NB4 (cell line): ENCODE data around the gene ZNF330.
"Not testable (repeated sequence)": the region's sequence is repeated elsewhere in the genome, so short reads cannot be mapped to it uniquely, and the experiment has no call there.

Experiments
- DNase-seq: peaks from one replicate; pipeline ENCODE4 v3.0.0; 2010; ENCODE audit warnings: low read depth
- H3K4me3 ChIP-seq: one replicate; pipeline ENCODE4 v1.5.1; 2011; ENCODE audit warnings: mild to moderate bottlenecking, low read depth, low read length, moderate library complexity
- CTCF ChIP-seq: IDR thresholded peaks from one replicate; pipeline ENCODE4 v1.5.1; 2012; ENCODE audit warnings: low read depth, low read length
- MYC ChIP-seq: IDR thresholded peaks from 2 replicates; pipeline ENCODE4 v1.6.1; 2011; ENCODE audit warnings: low read depth, low read length
- POLR2A ChIP-seq: IDR thresholded peaks from 2 replicates; pipeline ENCODE4 v1.6.1; 2011; ENCODE audit warnings: mild to moderate bottlenecking; ENCODE audit not compliant: insufficient read length; ENCODE audit errors: extremely low read depth
- TF ChIP-seq, protein P1 (sequence below): IDR thresholded peaks from 2 replicates; pipeline ENCODE4 v1.6.1; 2011; ENCODE audit warnings: low read depth, low read length

The ZNF330 gene

GRCh38 chr4:141220691-141221659 lies at the start of gene ZNF330:
Gene ZNF330, plus strand, starts transcription at chr4:141220895. Its CDS starts 1,477 bp downstream, at chr4:141222372.
- DNase-seq = peak; percentile 83

GRCh38 chr4:141174457-141174856 lies 46.2 kb upstream of the ZNF330 start:
- no peak for DNase-seq
- TF ChIP-seq POLR2A (no peak), CTCF (no peak), MYC (no peak)
- TF ChIP-seq, protein P1, sequence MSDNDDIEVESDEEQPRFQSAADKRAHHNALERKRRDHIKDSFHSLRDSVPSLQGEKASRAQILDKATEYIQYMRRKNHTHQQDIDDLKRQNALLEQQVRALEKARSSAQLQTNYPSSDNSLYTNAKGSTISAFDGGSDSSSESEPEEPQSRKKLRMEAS = no peak
- no peak overlapping the region for H3K4me3 ChIP-seq

More at GRCh38 chr4:141220691-141221659, at the start of gene ZNF330:
- peak within 1 kb of the TSS; percentile 94 for H3K4me3 ChIP-seq
- TF ChIP-seq, protein P1 = peak; percentile 60
- TF ChIP-seq MYC (peak; percentile 68), POLR2A (peak; percentile 93), CTCF (peak; percentile 10)

GRCh38 chr4:141177171-141177570 lies 43.5 kb upstream of the ZNF330 start:
- H3K4me3 ChIP-seq = no peak overlapping the region
- no peak for TF ChIP-seq CTCF
- TF ChIP-seq MYC = no peak
- TF ChIP-seq, protein P1 = no peak
- no peak for TF ChIP-seq POLR2A
- no peak for DNase-seq

- TF ChIP-seq POLR2A (no peak), CTCF (no peak), MYC (no peak)
- TF ChIP-seq, protein P1 = no peak
- no peak for DNase-seq
Measured at GRCh38 chr4:141179474-141180373, 41.0 kb upstream of the ZNF330 start.

DNA sequence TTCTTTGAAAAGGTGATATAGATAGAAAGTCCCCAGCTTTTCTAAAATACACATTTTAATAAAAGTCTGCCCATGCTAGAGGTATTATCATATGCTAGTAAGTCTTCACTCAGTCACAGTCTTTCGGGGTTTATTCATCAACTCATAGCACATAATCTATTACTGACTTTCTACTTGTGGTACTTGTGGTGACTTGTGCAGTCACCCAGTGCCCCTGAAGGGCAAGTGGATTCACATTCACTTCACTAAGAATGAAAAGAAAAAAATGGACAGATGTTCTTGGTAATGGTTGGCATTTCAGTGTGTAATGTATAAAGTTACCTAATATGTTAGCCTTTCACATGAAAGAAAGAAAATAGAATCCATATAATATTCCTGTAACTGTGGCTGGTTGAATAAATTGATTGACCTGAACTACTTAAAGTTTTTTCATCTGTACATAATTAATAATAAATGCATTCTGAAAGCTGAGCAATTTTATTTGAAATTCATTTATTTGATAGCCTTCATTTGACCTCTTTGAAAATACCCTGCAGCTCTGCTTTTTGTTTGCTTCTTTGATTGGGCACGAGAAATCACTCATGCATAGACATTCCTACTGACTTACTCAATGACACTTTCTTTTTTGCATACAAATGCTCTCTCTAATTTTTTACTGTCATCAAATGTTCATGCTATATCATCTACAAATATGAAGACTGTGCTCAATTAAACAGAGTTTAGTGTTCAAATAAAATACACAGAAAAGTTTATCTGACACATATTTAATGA lies 39.5 kb upstream of the ZNF330 start:
- H3K4me3 ChIP-seq = no peak overlapping the region
- no peak for DNase-seq
- TF ChIP-seq POLR2A = no peak
- no peak for TF ChIP-seq CTCF

More at GRCh38 chr4:141179474-141180373, 41.0 kb upstream of the ZNF330 start:
- H3K4me3 ChIP-seq = no peak overlapping the region

- H3K4me3 ChIP-seq, DNase-seq: not testable (repeated sequence)
Measured at GRCh38 chr4:141183491-141183890, 37.2 kb upstream of the ZNF330 start.
